Measurements from ENCODE around the gene LCN15. TPM values are rescaled to one million over a fixed set of nuclear protein-coding genes. Genes with fewer than 3 reads are reported as not detected.
"Not testable (repeated sequence)": the region's sequence is repeated elsewhere in the genome, so short reads cannot be mapped to it uniquely, and the experiment has no call there.

Gene LCN15
- total RNA-seq, 1 experiment from 2014 or later = not detected

GRCh38 chr9:136762221-136762691 is 2.1 kb downstream of the LCN15 start:
- peaks cover 7% of the 10 kb centered on the region for H3K4me1 ChIP-seq
- TF ChIP-seq, protein P1, sequence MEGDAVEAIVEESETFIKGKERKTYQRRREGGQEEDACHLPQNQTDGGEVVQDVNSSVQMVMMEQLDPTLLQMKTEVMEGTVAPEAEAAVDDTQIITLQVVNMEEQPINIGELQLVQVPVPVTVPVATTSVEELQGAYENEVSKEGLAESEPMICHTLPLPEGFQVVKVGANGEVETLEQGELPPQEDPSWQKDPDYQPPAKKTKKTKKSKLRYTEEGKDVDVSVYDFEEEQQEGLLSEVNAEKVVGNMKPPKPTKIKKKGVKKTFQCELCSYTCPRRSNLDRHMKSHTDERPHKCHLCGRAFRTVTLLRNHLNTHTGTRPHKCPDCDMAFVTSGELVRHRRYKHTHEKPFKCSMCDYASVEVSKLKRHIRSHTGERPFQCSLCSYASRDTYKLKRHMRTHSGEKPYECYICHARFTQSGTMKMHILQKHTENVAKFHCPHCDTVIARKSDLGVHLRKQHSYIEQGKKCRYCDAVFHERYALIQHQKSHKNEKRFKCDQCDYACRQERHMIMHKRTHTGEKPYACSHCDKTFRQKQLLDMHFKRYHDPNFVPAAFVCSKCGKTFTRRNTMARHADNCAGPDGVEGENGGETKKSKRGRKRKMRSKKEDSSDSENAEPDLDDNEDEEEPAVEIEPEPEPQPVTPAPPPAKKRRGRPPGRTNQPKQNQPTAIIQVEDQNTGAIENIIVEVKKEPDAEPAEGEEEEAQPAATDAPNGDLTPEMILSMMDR (IDR thresholded peaks at IDR 0.05; ENCODE audit: insufficient read depth in 1 of 2, low read depth in 1 of 2, low read length in 1 of 2, severe bottlenecking in 1 of 2, unreplicated experiment in 1 of 2) = no peak
- no TSS peak for BruUV-seq (replicated peaks)
- no peak overlapping the region for H3K4me3 ChIP-seq (ENCODE audit: low read depth, low read length)
- no peaks in the 10 kb centered on the region for H3K27me3 ChIP-seq (replicated peaks; ENCODE audit: control insufficient read depth, insufficient read depth, low read length)
- Mint-ChIP-seq H3K27ac (ENCODE audit: unreplicated experiment) (no peak overlapping the region), H3K36me3 (ENCODE audit: insufficient read depth, unreplicated experiment) (no peaks in the 10 kb centered on the region), H3K4me3 (ENCODE audit: unreplicated experiment) (no peak overlapping the region), H3K27me3 (ENCODE audit: insufficient read depth, unreplicated experiment) (no peaks in the 10 kb centered on the region), H3K4me1 (ENCODE audit: low read depth, unreplicated experiment) (peaks cover 14% of the 10 kb centered on the region), H3K9me3 (ENCODE audit: unreplicated experiment) (no peaks in the 10 kb centered on the region)
- no peak for DNase-seq
- no peaks in the 10 kb centered on the region for H3K36me3 ChIP-seq (ENCODE audit: control insufficient read depth, insufficient read depth, low read length)
- no peaks in the 10 kb centered on the region for H3K9me3 ChIP-seq
- intact Hi-C loops (cut with micrococcal nuclease; ENCODE audit: unreplicated experiment) = no loop called here
- ChIA-PET CTCF (no interaction called here), POLR2A (interaction anchor here (0.5 kb wide), 1 partner anchor 53 kb away, joined by 3 read pairs; no protein-coding TSS in a partner anchor)

GRCh38 chr9:136761545-136761981 is 2.8 kb downstream of the LCN15 start:
- H3K27me3 Mint-ChIP-seq (ENCODE audit: insufficient read depth, unreplicated experiment) = no peaks in the 10 kb centered on the region
- H3K4me3 Mint-ChIP-seq (ENCODE audit: unreplicated experiment) = no peak overlapping the region
- H3K27me3 ChIP-seq (replicated peaks; ENCODE audit: control insufficient read depth, insufficient read depth, low read length) = no peaks in the 10 kb centered on the region
- POLR2A ChIA-PET = interaction anchor here (0.5 kb wide), 1 partner anchor 52 kb away, joined by 3 read pairs; no protein-coding TSS in a partner anchor
- no peaks in the 10 kb centered on the region for H3K36me3 ChIP-seq (ENCODE audit: control insufficient read depth, insufficient read depth, low read length)
- H3K4me1 Mint-ChIP-seq (ENCODE audit: low read depth, unreplicated experiment) = peaks cover 7% of the 10 kb centered on the region
- H3K4me1 ChIP-seq = no peaks in the 10 kb centered on the region; the same call in none of the 2 replicates
- CTCF ChIA-PET = interaction anchor here (0.6 to 1.0 kb wide), 2 partner anchors 39 to 482 kb away, joined by 3 read pairs; no protein-coding TSS in a partner anchor
- H3K27ac Mint-ChIP-seq (ENCODE audit: unreplicated experiment) = no peak overlapping the region
- no peaks in the 10 kb centered on the region for H3K9me3 Mint-ChIP-seq (ENCODE audit: unreplicated experiment)
- DNase-seq = no peak
- intact Hi-C loops (cut with micrococcal nuclease; ENCODE audit: unreplicated experiment) = no loop called here
- no TSS peak for BruUV-seq (replicated peaks)
- H3K4me3 ChIP-seq (ENCODE audit: low read depth, low read length) = no peak overlapping the region
- H3K36me3 Mint-ChIP-seq (ENCODE audit: insufficient read depth, unreplicated experiment) = no peaks in the 10 kb centered on the region
- TF ChIP-seq, protein P1 (IDR thresholded peaks at IDR 0.05; ENCODE audit: insufficient read depth in 1 of 2, low read depth in 1 of 2, low read length in 1 of 2, severe bottlenecking in 1 of 2, unreplicated experiment in 1 of 2) = no peak
- H3K9me3 ChIP-seq = no peaks in the 10 kb centered on the region

DNA sequence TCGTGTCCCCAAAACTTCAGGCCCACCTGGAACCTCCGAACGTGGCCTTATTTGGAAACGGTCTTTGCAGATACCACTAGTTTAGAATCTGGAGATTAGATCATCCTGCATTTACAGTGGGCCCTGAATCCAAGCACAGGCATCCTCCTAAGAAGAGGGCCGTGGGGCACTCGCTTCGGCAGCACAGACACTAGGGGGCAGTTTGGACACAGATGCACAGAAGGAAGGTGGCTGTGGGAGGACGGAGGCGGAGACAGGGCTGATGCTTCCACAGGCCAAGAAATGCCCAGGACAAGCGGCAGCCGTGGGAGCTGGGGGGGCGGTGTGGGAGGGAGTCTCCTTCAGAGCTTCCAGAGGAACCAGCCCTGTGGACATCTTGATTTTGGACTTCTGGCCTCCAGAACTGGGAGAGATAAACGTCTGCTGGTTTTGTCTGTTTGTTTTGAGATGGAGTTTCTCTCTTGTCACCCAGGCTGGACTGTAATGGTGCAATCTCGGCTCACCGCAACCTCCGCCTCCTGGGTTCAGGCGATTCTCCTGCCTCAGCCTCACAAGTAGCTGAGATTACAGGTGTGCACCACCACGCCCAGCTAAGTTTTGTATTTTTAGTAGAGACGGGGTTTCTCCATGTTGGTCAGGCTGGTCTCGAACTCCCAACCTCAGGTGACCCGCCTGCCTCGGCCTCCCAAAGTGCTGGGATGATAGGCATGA is 3.3 kb downstream of the LCN15 start:
- CTCF ChIA-PET = interaction anchor here (0.6 to 1.0 kb wide), 2 partner anchors 40 to 285 kb away, joined by 3 read pairs; no protein-coding TSS in a partner anchor
- H3K4me3 Mint-ChIP-seq (ENCODE audit: unreplicated experiment); H3K4me1 ChIP-seq; BruUV-seq (replicated peaks); H3K36me3 ChIP-seq (ENCODE audit: control insufficient read depth, insufficient read depth, low read length); H3K27ac Mint-ChIP-seq (ENCODE audit: unreplicated experiment); intact Hi-C loops (cut with micrococcal nuclease; ENCODE audit: unreplicated experiment); H3K9me3 Mint-ChIP-seq (ENCODE audit: unreplicated experiment); POLR2A ChIA-PET; H3K9me3 ChIP-seq; H3K36me3 Mint-ChIP-seq (ENCODE audit: insufficient read depth, unreplicated experiment); H3K27me3 Mint-ChIP-seq (ENCODE audit: insufficient read depth, unreplicated experiment); H3K4me3 ChIP-seq (ENCODE audit: low read depth, low read length); H3K4me1 Mint-ChIP-seq (ENCODE audit: low read depth, unreplicated experiment); H3K27me3 ChIP-seq (replicated peaks; ENCODE audit: control insufficient read depth, insufficient read depth, low read length): not testable (repeated sequence)
- DNase-seq = peak; percentile 69 to 83
- TF ChIP-seq, protein P1 (IDR thresholded peaks at IDR 0.05; ENCODE audit: insufficient read depth in 1 of 2, low read depth in 1 of 2, low read length in 1 of 2, severe bottlenecking in 1 of 2, unreplicated experiment in 1 of 2) = peak; percentile 23 to 57

All from Caco-2 (cell line).